ENCODE measurements around the gene RNASEH2B. TPM values are rescaled to one million over a fixed set of nuclear protein-coding genes. Genes with fewer than 3 reads are reported as not detected.
A peak's percentile ranks its signal among the peaks of the same experiment; 100 is the strongest.

RNASEH2B gene
- total and polyA plus RNA-seq, 8 donors: 19.0 to 41.6 (median 23.3) TPM

DNA sequence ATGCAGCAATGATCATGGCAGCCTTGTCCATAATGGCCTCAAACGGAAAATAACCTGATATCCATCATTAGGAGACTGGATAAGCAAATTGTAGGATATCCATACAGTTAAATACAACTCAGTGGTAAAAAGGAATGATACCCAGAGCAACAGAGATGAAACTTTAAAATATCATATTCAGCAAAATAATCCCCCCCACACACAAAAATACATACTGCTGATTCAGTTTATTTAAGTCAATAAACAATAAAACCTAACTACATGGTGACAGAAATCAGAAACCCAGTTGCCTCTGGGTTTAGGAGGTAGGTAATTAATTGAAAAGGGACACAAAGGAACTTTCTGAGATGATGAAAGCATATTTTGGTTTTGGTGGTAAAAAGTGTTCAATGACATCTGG, 38.2 kb upstream of the RNASEH2B start:
- FAIRE-seq (no peak), ATAC-seq (no peak), DNase-seq (no peak)
- TF ChIP-seq, protein P1, sequence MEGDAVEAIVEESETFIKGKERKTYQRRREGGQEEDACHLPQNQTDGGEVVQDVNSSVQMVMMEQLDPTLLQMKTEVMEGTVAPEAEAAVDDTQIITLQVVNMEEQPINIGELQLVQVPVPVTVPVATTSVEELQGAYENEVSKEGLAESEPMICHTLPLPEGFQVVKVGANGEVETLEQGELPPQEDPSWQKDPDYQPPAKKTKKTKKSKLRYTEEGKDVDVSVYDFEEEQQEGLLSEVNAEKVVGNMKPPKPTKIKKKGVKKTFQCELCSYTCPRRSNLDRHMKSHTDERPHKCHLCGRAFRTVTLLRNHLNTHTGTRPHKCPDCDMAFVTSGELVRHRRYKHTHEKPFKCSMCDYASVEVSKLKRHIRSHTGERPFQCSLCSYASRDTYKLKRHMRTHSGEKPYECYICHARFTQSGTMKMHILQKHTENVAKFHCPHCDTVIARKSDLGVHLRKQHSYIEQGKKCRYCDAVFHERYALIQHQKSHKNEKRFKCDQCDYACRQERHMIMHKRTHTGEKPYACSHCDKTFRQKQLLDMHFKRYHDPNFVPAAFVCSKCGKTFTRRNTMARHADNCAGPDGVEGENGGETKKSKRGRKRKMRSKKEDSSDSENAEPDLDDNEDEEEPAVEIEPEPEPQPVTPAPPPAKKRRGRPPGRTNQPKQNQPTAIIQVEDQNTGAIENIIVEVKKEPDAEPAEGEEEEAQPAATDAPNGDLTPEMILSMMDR (IDR thresholded peaks at IDR 0.05): no peak
- Histone ChIP-seq H3K27me3 (no peaks in the 10 kb centered on the region), H3K4me3 (no peak overlapping the region), H3K4me1 (no peaks in the 10 kb centered on the region), H3K9me3 (no peaks in the 10 kb centered on the region), H3K27ac (no peak overlapping the region), H3K36me3 (no peaks in the 10 kb centered on the region)
- intact Hi-C loops (cut with DNase I): no loop called here
- 73 to 87% methylated on average over 1 of the region's 1 CpG for WGBS, 2 donors

DNA sequence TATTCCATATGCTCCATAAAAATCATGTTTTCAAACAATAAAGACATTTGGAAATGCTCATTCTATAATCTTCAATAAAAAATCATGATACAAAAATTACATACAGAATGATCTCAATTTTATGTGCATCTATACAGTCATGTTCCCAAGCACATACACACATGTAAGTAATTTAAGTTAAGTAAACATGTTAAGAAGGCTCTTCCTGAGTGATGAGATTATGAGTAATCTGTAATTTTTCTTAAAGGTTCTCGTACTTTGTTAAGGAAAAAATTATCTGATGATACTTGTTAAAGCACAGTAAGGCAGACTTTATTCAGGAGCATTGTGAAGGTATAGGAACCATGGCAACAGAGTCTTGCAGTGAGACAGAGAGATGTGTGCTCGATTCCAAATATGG, 36.1 kb upstream of the RNASEH2B start:
- no peaks in the 10 kb centered on the region for H3K36me3 ChIP-seq
- H3K27me3 ChIP-seq: no peaks in the 10 kb centered on the region
- no peak for ATAC-seq
- FAIRE-seq: peak; percentile 54
- H3K27ac ChIP-seq: no peak overlapping the region
- no peak overlapping the region for H3K4me3 ChIP-seq
- no peak for DNase-seq
- H3K4me1 ChIP-seq: no peaks in the 10 kb centered on the region
- WGBS, 2 donors: 59 to 72% methylated on average over 2 of the region's 2 CpGs
- no peaks in the 10 kb centered on the region for H3K9me3 ChIP-seq
- intact Hi-C loops (cut with DNase I): no loop called here
- TF ChIP-seq, protein P1 (IDR thresholded peaks at IDR 0.05): no peak

DNA sequence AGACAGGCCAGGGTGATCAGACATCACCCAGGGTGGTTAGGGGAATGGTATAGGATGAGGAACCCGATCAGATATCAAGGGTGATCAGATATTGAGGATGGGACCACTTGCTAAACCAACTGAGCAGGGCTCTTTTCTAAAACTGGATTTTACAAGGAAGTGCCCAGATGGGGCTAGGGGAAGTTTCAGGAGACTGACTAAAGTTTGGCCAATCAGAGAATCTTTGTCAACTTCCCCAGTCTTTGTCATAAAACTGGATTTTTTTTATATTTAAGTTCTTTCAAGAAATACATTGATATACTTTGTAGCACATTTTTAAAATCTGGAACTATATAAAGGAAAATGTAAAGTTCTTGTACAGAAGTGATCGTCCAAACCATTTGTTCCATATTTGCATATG, 35.6 kb upstream of the RNASEH2B start:
- DNase-seq (no peak), FAIRE-seq (no peak), ATAC-seq (no peak)
- H3K36me3 ChIP-seq: no peaks in the 10 kb centered on the region
- H3K27me3 ChIP-seq: no peaks in the 10 kb centered on the region
- intact Hi-C loops (cut with DNase I): no loop called here
- H3K9me3 ChIP-seq: no peaks in the 10 kb centered on the region
- WGBS, 2 donors: 75 to 85% methylated on average over 2 of the region's 2 CpGs
- TF ChIP-seq, protein P1 (IDR thresholded peaks at IDR 0.05): no peak
- no peak overlapping the region for H3K27ac ChIP-seq
- H3K4me1 ChIP-seq: no peaks in the 10 kb centered on the region
- no peak overlapping the region for H3K4me3 ChIP-seq

DNA sequence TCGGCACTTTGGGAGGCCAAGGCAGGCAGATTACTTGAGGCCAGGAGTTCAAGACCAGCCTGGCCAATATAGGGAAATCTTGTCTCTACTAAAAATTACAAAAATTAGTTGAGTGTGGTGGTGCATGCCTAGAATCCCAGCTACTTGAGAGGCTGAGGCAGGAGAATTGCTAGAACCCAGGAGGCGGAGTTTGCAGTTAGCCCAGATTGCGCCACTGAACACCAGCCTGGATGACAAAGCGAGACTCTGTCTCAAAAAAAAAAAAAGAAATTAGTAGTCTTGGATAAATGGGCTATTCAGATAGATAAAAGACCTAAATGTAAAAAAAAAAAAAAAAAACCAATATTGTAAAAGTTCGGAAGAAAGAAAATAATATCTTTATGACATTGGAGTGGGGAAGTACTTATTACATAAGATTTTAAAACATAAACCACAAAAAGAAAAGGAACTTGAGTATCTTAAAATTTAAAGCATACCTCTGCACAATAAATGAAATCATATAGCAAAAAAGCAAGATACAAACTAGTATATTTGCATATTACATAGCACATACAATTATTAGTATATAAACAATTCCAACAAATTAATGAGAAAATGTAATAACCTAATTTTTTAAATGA, 26.7 kb upstream of the RNASEH2B start:
- intact Hi-C loops (cut with DNase I): no loop called here
- H3K9me3 ChIP-seq: no peaks in the 10 kb centered on the region
- H3K4me1 ChIP-seq: no peaks in the 10 kb centered on the region
- H3K27me3 ChIP-seq: no peaks in the 10 kb centered on the region
- TF ChIP-seq, protein P1 (IDR thresholded peaks at IDR 0.05): no peak
- H3K4me3 ChIP-seq: no peak overlapping the region
- no peak for ATAC-seq
- H3K27ac ChIP-seq: no peak overlapping the region
- no peak for FAIRE-seq
- WGBS, 2 donors: 93 to 95% methylated on average over 5 of the region's 5 CpGs
- DNase-seq: no peak
- no peaks in the 10 kb centered on the region for H3K36me3 ChIP-seq

DNA sequence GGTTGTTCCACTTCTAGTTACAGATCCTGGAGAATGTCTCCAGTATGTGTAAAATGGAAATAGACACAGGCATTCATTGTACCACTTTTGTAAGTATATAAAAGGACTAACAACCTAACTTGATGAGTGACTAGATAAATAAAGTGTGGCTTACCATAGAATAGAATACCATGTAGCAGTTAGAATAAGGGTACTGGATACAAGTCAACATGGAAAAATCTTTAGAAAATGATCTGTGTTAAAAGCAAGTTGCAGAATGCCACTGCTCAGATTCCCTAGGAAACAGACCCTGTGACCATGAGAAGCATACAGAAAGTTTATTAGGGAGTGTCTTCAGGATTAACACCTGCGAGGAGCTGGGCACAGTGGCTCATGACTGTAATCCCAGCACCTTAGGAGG, 25.9 kb upstream of the RNASEH2B start:
- H3K27ac ChIP-seq: no peak overlapping the region
- H3K9me3 ChIP-seq: no peaks in the 10 kb centered on the region
- 70 to 81% methylated on average over 1 of the region's 1 CpG for WGBS, 2 donors
- ATAC-seq (no peak), FAIRE-seq (no peak), DNase-seq (no peak)
- no peaks in the 10 kb centered on the region for H3K36me3 ChIP-seq
- TF ChIP-seq, protein P1 (IDR thresholded peaks at IDR 0.05): no peak
- intact Hi-C loops (cut with DNase I): no loop called here
- H3K4me3 ChIP-seq: no peak overlapping the region
- no peaks in the 10 kb centered on the region for H3K4me1 ChIP-seq
- H3K27me3 ChIP-seq: no peaks in the 10 kb centered on the region

Measured in pancreas (tissue), 10 donors.